Stimulated activated CD8-positive, alpha-beta memory T cell treated with anti-CD3 and anti-CD28 coated beads, Interleukin-7, amount 100 ng/mL, for 4 hours (primary cell): ENCODE data around the gene RPLP1.

ENCODE experiments used
- DNase-seq, 2 donors: peaks; one replicate each; pipeline ENCODE4 v3.0.0-alpha.2; 2020; ENCODE audit warnings: low read depth in 2 of 2

The RPLP1 gene

GRCh38 chr15:69452692-69453521, at the start of gene RPLP1:
Gene RPLP1, plus strand, starts transcription at chr15:69452818. Its CDS starts 131 bp downstream, at chr15:69452949.
- peak; percentile 90 to 92 for DNase-seq

- DNase-seq, result no peak
Measured at GRCh38 chr15:69403594-69403993, 49.0 kb upstream of the RPLP1 start.

- no peak for DNase-seq
Measured at GRCh38 chr15:69405110-69405509, 47.5 kb upstream of the RPLP1 start.

GRCh38 chr15:69407719-69408400, 44.8 kb upstream of the RPLP1 start:
- no peak for DNase-seq

GRCh38 chr15:69408841-69409240, 43.8 kb upstream of the RPLP1 start:
- no peak for DNase-seq

GRCh38 chr15:69410248-69410874, 42.3 kb upstream of the RPLP1 start:
- no peak for DNase-seq

- no peak for DNase-seq
Measured at GRCh38 chr15:69412274-69412673, 40.3 kb upstream of the RPLP1 start.

GRCh38 chr15:69412701-69413100, 39.9 kb upstream of the RPLP1 start:
- no peak for DNase-seq

- peak; percentile 86 to 88 for DNase-seq
Measured at GRCh38 chr15:69413822-69414700, 38.6 kb upstream of the RPLP1 start, which contains the start of gene KIF23. Gene KIF23, plus strand, starts transcription at chr15:69414349. Its CDS starts 117 bp downstream, at chr15:69414466.

GRCh38 chr15:69414701-69415167, 37.9 kb upstream of the RPLP1 start:
- no peak for DNase-seq

GRCh38 chr15:69415381-69415780, 37.2 kb upstream of the RPLP1 start:
- DNase-seq, result no peak

GRCh38 chr15:69417581-69417980, 35.0 kb upstream of the RPLP1 start:
- no peak for DNase-seq

- no peak for DNase-seq
Measured at GRCh38 chr15:69421498-69421897, 31.1 kb upstream of the RPLP1 start.

- no peak for DNase-seq
Measured at GRCh38 chr15:69422336-69422895, 30.2 kb upstream of the RPLP1 start.

GRCh38 chr15:69424001-69424400, 28.6 kb upstream of the RPLP1 start:
- DNase-seq, result no peak

- no peak for DNase-seq
Measured at GRCh38 chr15:69424748-69425413, 27.7 kb upstream of the RPLP1 start.

GRCh38 chr15:69433831-69434230, 18.8 kb upstream of the RPLP1 start:
- no peak for DNase-seq

GRCh38 chr15:69434238-69434637, 18.4 kb upstream of the RPLP1 start:
- no peak for DNase-seq

- no peak for DNase-seq
Measured at GRCh38 chr15:69434679-69435078, 17.9 kb upstream of the RPLP1 start.

GRCh38 chr15:69435985-69436384, 16.6 kb upstream of the RPLP1 start:
- no peak for DNase-seq

- no peak for DNase-seq
Measured at GRCh38 chr15:69436951-69437350, 15.7 kb upstream of the RPLP1 start.
